ENCODE measurements around the gene STEAP1. TPM values are rescaled to one million over a fixed set of nuclear protein-coding genes. Genes with fewer than 3 reads are reported as not detected.

STEAP1 gene
- total and polyA plus RNA-seq, 9 donors, result 4.8 to 15.5 (median 10.5) TPM

- Histone ChIP-seq H3K27me3 (no peaks in the 10 kb centered on the region), H3K4me3 (no peak overlapping the region), H3K36me3 (no peaks in the 10 kb centered on the region), H3K4me1 (ENCODE audit: insufficient read depth) (no peaks in the 10 kb centered on the region), H3K9me3 (no peaks in the 10 kb centered on the region), H3K27ac (no peak overlapping the region)
- no peak for DNase-seq
- no peak for TF ChIP-seq CTCF (IDR thresholded peaks at IDR 0.05)
- no peak for TF ChIP-seq EP300 (IDR thresholded peaks at IDR 0.05)
- TF ChIP-seq POLR2A (IDR thresholded peaks at IDR 0.05), result no peak
- intact Hi-C loops (cut with DNase I), result no loop called here
- WGBS, 3 donors, result 77 to 92% (median 88%) methylated on average over 1 of the region's 1 CpG
These were observed 21.9 kb downstream of the STEAP1 start for GRCh38 chr7:90176195-90176594.

GRCh38 chr7:90178166-90178565, 23.9 kb downstream of the STEAP1 start:
- Histone ChIP-seq H3K27me3 (no peaks in the 10 kb centered on the region), H3K36me3 (no peaks in the 10 kb centered on the region), H3K9me3 (no peaks in the 10 kb centered on the region), H3K27ac (no peak overlapping the region), H3K4me1 (ENCODE audit: insufficient read depth) (no peaks in the 10 kb centered on the region), H3K4me3 (no peak overlapping the region)
- intact Hi-C loops (cut with DNase I), result no loop called here
- WGBS, 3 donors, result 93 to 97% (median 96%) methylated on average over 2 of the region's 2 CpGs
- no peak for DNase-seq
- TF ChIP-seq CTCF (IDR thresholded peaks at IDR 0.05) (no peak), EP300 (IDR thresholded peaks at IDR 0.05) (no peak), POLR2A (IDR thresholded peaks at IDR 0.05) (no peak)

DNA sequence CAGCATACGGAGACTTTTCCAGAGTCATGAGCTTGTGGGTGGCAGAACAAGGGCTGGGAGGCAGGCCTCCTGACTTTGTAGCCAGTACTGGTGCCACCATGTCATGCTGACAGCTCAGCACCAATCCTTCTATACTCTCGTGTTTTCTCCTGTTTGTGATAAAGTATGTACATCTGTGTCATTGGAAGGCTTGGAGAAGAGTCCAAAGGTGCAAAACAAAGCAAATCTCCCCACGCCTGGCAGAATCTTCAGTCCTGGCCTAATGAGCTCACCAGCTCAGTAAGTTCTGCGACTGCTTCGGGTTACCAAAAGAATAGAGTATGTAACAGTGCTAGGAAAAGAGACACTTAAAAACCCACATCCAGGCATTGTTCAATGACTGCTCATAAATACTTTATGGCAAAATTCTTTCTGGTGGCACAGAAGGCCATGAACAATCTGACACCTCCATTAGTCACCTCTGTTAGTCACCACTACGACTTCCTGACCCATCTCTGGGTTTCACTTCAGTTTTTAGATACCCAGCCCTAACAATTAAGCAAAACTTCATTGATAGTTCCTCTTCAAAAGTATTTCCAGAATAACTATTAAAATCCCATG, 24.5 kb downstream of the STEAP1 start:
- TF ChIP-seq EP300 (IDR thresholded peaks at IDR 0.05), result no peak
- TF ChIP-seq POLR2A (IDR thresholded peaks at IDR 0.05), result no peak
- no peak for TF ChIP-seq CTCF (IDR thresholded peaks at IDR 0.05)
- Histone ChIP-seq H3K36me3 (no peaks in the 10 kb centered on the region), H3K27ac (no peak overlapping the region), H3K27me3 (no peaks in the 10 kb centered on the region), H3K9me3 (no peaks in the 10 kb centered on the region), H3K4me3 (no peak overlapping the region), H3K4me1 (ENCODE audit: insufficient read depth) (no peaks in the 10 kb centered on the region)
- WGBS, 3 donors, result 76 to 84% (median 82%) methylated on average over 6 of the region's 6 CpGs
- intact Hi-C loops (cut with DNase I), result no loop called here
- DNase-seq, result no peak

DNA sequence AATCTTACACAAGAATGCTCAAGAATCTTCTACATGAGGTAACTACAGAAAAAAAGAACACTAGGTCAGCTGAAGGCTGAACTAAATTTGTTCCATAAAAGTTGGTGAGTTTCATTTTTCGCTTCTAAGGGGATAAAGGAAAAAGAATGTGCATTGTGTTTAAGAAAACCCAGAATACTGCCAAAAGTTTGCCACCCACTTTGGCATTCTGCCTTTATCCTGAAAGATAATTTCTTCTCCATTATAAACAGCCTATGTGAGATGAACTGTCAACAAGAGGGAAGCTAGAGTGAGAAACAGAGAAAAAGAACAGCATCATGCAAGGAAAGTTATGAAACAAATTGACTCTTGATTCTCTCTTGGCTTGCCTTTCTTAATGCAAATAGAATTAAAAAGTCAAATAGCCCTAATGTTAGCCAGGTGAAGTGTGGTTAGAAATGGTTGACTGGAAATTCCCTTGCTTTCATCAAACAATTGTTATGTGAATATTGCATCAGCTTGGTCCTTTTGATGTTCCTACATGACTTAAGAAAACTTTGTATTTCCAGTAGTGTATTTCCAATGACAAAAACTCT, 25.8 kb downstream of the STEAP1 start:
- Histone ChIP-seq H3K9me3 (no peaks in the 10 kb centered on the region), H3K27me3 (no peaks in the 10 kb centered on the region), H3K27ac (no peak overlapping the region), H3K4me3 (no peak overlapping the region), H3K4me1 (ENCODE audit: insufficient read depth) (no peaks in the 10 kb centered on the region), H3K36me3 (no peaks in the 10 kb centered on the region)
- no peak for DNase-seq
- 35 to 69% (median 42%) methylated on average over 1 of the region's 1 CpG for WGBS, 3 donors
- no peak for TF ChIP-seq CTCF (IDR thresholded peaks at IDR 0.05)
- no peak for TF ChIP-seq EP300 (IDR thresholded peaks at IDR 0.05)
- TF ChIP-seq POLR2A (IDR thresholded peaks at IDR 0.05), result no peak
- intact Hi-C loops (cut with DNase I), result no loop called here
